NOMO-1 treated with dmso at 0.1 percent for 144 hours (cell line): Measurements from ENCODE around the gene LRP8.

Experiments used
- DNase-seq: peaks from one replicate; lab custom pipeline; 2025; ENCODE audit not compliant: unreplicated experiment; lab: John Stamatoyannopoulos, UW

LRP8 gene

GRCh38 chr1:53324321-53324720 is 3.5 kb downstream of the LRP8 start:
- no peak for DNase-seq

- DNase-seq = no peak
Observed at GRCh38 chr1:53323316-53323715, 4.6 kb downstream of the LRP8 start.

- DNase-seq = no peak
Observed at GRCh38 chr1:53321776-53322602, 5.9 kb downstream of the LRP8 start.

GRCh38 chr1:53321366-53321765 is 6.5 kb downstream of the LRP8 start:
- DNase-seq = no peak

- DNase-seq = no peak
Observed at GRCh38 chr1:53320646-53321045, 7.2 kb downstream of the LRP8 start.

GRCh38 chr1:53319296-53320101 is 8.4 kb downstream of the LRP8 start:
- DNase-seq = no peak

- no peak for DNase-seq
Observed at GRCh38 chr1:53317646-53318539, 10.0 kb downstream of the LRP8 start.

GRCh38 chr1:53316766-53317581 is 10.9 kb downstream of the LRP8 start:
- no peak for DNase-seq

GRCh38 chr1:53316424-53316765 is 11.5 kb downstream of the LRP8 start:
- no peak for DNase-seq

- DNase-seq = no peak
Observed at GRCh38 chr1:53315456-53316423, 12.1 kb downstream of the LRP8 start.

- no peak for DNase-seq
Observed at GRCh38 chr1:53315046-53315445, 12.8 kb downstream of the LRP8 start.

GRCh38 chr1:53314606-53315005 is 13.3 kb downstream of the LRP8 start:
- no peak for DNase-seq

- DNase-seq = no peak
Observed at GRCh38 chr1:53314096-53314495, 13.8 kb downstream of the LRP8 start.

- DNase-seq = no peak
Observed at GRCh38 chr1:53313556-53313955, 14.3 kb downstream of the LRP8 start.

GRCh38 chr1:53311702-53312305 is 16.1 kb downstream of the LRP8 start:
- no peak for DNase-seq

- DNase-seq = no peak
Observed at GRCh38 chr1:53310847-53311681, 16.8 kb downstream of the LRP8 start.

GRCh38 chr1:53309802-53310201 is 18.1 kb downstream of the LRP8 start:
- DNase-seq = no peak

GRCh38 chr1:53308506-53308905 is 19.4 kb downstream of the LRP8 start:
- DNase-seq = no peak
